Lower leg skin (tissue), 3 donors: Measurements from ENCODE around the gene FAM43A.

Experiments
- CTCF ChIP-seq, 3 donors: fragments of 450-650 bp; IDR thresholded peaks; one replicate each; pipeline ENCODE4 v1.5.1; 2016; ENCODE audit warnings: antibody characterized with exemption in 3 of 3, mild to moderate bottlenecking in 3 of 3, moderate library complexity in 2 of 3
- POLR2A ChIP-seq, 2 donors: fragments of 450-650 bp; IDR thresholded peaks; one replicate each; pipeline ENCODE4 v1.6.1; 2016 to 2017; ENCODE audit warnings: antibody characterized with exemption in 2 of 2, mild to moderate bottlenecking in 1 of 2, moderate library complexity in 1 of 2

- TF ChIP-seq CTCF (IDR thresholded peaks at IDR 0.05) (no peak), POLR2A (IDR thresholded peaks at IDR 0.05) (no peak)
Observed at GRCh38 chr3:194637541-194638400, 47.9 kb upstream of the FAM43A start.
